ENCODE measurements around the gene TMEM140. TPM values are rescaled to one million over a fixed set of nuclear protein-coding genes. Genes with fewer than 3 reads are reported as not detected.

Gene TMEM140
- total RNA-seq, 1 donor from 2014 or later: 39.3 TPM

GRCh38 chr7:135181929-135182678 is 34.2 kb downstream of the TMEM140 start:
- ATAC-seq (no peak), DNase-seq (no peak)
- peaks cover 32% of the 10 kb centered on the region for H3K9me3 ChIP-seq
- no peak overlapping the region for H3K27ac ChIP-seq
- H3K27me3 ChIP-seq (ENCODE audit: low read depth): no peaks in the 10 kb centered on the region
- H3K36me3 ChIP-seq: peaks cover 55% of the 10 kb centered on the region
- no peak overlapping the region for H3K4me3 ChIP-seq
- TF ChIP-seq, protein P1, sequence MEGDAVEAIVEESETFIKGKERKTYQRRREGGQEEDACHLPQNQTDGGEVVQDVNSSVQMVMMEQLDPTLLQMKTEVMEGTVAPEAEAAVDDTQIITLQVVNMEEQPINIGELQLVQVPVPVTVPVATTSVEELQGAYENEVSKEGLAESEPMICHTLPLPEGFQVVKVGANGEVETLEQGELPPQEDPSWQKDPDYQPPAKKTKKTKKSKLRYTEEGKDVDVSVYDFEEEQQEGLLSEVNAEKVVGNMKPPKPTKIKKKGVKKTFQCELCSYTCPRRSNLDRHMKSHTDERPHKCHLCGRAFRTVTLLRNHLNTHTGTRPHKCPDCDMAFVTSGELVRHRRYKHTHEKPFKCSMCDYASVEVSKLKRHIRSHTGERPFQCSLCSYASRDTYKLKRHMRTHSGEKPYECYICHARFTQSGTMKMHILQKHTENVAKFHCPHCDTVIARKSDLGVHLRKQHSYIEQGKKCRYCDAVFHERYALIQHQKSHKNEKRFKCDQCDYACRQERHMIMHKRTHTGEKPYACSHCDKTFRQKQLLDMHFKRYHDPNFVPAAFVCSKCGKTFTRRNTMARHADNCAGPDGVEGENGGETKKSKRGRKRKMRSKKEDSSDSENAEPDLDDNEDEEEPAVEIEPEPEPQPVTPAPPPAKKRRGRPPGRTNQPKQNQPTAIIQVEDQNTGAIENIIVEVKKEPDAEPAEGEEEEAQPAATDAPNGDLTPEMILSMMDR (IDR thresholded peaks at IDR 0.05): no peak
- intact Hi-C loops (cut with DNase I): no loop called here
- H3K4me1 ChIP-seq: no peaks in the 10 kb centered on the region

DNA sequence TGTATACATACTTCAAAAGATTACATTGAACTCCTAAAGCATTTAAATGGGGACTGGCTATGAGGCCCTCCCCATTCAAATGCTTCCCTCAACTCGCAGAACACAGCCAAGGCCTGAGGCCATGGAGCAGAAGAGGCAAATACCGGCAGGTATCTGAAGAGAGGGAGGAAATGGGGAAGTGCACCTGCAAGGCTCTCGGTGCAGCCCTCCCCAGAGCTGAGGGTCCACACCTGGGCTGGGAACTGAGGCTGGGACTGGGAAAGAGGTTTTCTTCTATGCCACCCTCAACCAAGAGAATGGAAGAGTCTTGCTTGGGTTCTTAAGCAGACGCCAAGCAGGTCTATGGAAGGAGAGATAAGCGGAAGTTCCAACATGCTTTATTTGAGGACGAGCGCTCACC is 35.6 kb downstream of the TMEM140 start:
- Histone ChIP-seq H3K9me3 (peaks cover 32% of the 10 kb centered on the region), H3K27ac (no peak overlapping the region), H3K4me3 (no peak overlapping the region), H3K36me3 (peaks cover 69% of the 10 kb centered on the region), H3K4me1 (no peaks in the 10 kb centered on the region), H3K27me3 (ENCODE audit: low read depth) (no peaks in the 10 kb centered on the region)
- TF ChIP-seq, protein P1 (IDR thresholded peaks at IDR 0.05): no peak
- DNase-seq (no peak), ATAC-seq (no peak)
- intact Hi-C loops (cut with DNase I): no loop called here

GRCh38 chr7:135184254-135184841 is 36.5 kb downstream of the TMEM140 start:
- Histone ChIP-seq H3K4me3 (no peak overlapping the region), H3K27ac (no peak overlapping the region), H3K9me3 (peaks cover 32% of the 10 kb centered on the region), H3K36me3 (peaks cover 78% of the 10 kb centered on the region), H3K4me1 (no peaks in the 10 kb centered on the region), H3K27me3 (ENCODE audit: low read depth) (no peaks in the 10 kb centered on the region)
- DNase-seq (no peak), ATAC-seq (no peak)
- intact Hi-C loops (cut with DNase I): no loop called here
- TF ChIP-seq, protein P1 (IDR thresholded peaks at IDR 0.05): no peak

DNA sequence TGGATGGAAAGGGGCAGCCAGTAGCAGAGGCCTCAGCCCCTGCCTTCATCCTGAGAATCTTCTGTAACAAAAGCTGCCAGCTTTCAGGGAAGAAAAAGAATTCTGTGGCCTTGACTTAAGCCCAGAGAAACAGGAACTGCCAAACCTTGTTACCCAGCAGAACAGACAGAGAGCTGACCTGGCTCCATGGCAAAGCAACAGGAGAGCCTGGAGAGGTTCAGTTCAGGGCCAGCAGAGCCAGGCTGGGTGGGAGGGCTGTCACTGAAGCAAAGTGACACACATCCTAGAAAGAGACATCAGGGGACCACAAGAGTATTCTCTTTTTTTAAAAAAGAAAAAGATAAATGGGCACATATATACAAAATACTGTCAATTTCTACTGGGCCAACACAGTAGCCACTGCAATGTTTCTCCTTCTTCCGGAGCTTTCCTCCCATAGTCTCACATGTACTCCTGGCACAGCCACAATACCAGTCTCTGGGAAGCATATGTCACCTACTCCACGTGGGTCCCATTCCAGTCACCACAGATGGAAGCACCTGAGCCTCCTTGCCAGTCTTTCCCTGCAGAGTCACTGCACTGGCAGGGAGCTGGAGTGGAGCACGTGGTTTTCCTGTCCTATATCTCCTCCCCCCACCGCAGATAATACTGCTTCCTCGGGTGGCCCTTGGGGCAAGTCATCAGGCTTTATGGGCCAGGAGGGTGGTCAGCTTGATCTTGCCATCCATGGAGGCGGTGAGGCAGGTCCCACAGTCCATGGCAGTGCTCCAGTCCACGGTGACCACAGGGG is 37.8 kb downstream of the TMEM140 start:
- intact Hi-C loops (cut with DNase I): no loop called here
- no peak overlapping the region for H3K27ac ChIP-seq
- H3K4me3 ChIP-seq: no peak overlapping the region
- ATAC-seq: no peak
- H3K36me3 ChIP-seq: peaks cover 85% of the 10 kb centered on the region
- TF ChIP-seq, protein P1 (IDR thresholded peaks at IDR 0.05): no peak
- no peak for DNase-seq
- H3K27me3 ChIP-seq (ENCODE audit: low read depth): no peaks in the 10 kb centered on the region
- H3K4me1 ChIP-seq: no peaks in the 10 kb centered on the region
- peaks cover 19% of the 10 kb centered on the region for H3K9me3 ChIP-seq

DNA sequence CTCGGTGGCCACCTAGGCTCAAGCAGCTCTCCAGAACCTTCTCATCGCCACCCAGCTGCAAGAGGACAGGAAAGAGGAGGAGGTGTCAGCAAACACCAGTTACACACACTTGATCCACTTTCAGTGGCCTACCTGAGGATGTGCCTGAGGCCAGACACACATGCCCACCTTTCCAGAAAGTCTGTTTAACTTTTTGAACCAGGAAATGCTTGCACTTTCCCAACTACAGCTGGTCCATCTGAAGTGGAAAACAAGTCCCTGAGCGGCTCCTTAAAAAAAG is 38.3 kb downstream of the TMEM140 start:
- Histone ChIP-seq H3K27me3 (ENCODE audit: low read depth) (no peaks in the 10 kb centered on the region), H3K4me1 (no peaks in the 10 kb centered on the region), H3K4me3 (no peak overlapping the region), H3K36me3 (peaks cover 91% of the 10 kb centered on the region), H3K27ac (no peak overlapping the region), H3K9me3 (peaks cover 14% of the 10 kb centered on the region)
- intact Hi-C loops (cut with DNase I): no loop called here
- no peak for DNase-seq
- TF ChIP-seq, protein P1 (IDR thresholded peaks at IDR 0.05): no peak
- no peak for ATAC-seq

Measured in lower lobe of right lung (tissue), 2 donors.